ENCODE results near the gene TACR1. TPM values are rescaled to one million over a fixed set of nuclear protein-coding genes. Genes with fewer than 3 reads are reported as not detected.

The TACR1 gene
- total and polyA plus RNA-seq, 2 of the 13 experiments (the other 11 are each of a cell fraction or from before 2014, with no cell fraction given), result not detected

DNA sequence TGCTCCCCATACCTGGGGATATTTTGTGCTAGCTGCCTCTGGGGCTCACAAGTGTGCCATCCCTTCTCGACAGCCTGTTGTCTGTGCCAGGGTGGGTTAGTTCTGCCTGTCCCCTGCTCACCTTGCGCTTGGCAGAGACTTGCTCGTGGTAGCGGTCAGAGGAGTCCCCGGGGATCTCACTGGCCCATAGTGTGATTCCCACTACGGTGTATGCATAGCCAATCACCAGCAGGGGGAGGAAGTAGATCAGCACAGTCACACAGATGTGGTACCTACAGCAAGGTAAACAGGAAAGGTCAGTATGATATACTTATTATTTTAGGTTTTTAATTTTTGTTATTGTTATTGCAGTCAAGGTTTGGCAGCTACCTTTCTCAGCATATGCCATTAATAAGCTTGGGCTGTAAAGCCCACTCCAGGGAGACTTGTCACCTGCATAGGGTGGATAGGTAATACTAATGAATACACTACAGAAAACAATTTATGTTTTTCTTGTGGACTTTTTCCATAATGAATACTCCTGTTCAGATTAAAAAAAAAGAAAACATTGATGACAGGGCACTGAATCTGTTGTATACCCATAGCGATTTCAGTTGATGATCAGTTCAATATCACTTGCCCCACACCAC lies 145.7 kb downstream of the TACR1 start:
- Histone ChIP-seq H3K4me3 (replicated peaks in 1 of 3; ENCODE audit: insufficient read depth in 1 of 3, low read depth in 2 of 3, low read length in 3 of 3) (no peak overlapping the region), H2AFZ (ENCODE audit: low read length) (no peak overlapping the region), H3K4me2 (ENCODE audit: low read depth, low read length) (no peak overlapping the region), H3K27ac (ENCODE audit: extremely low read length, insufficient read depth, low read length) (no peak overlapping the region), H3K79me2 (ENCODE audit: insufficient read depth, low read length) (no peaks in the 10 kb centered on the region), H3K9ac (ENCODE audit: insufficient read depth, low read depth, low read length) (no peak overlapping the region), H3K4me1 (ENCODE audit: insufficient read depth, low read length) (no peaks in the 10 kb centered on the region), H3K27me3 (ENCODE audit: control insufficient read depth in 1 of 2, insufficient read depth in 2 of 2, low read length in 2 of 2) (no peaks in the 10 kb centered on the region), H3K36me3 (replicated peaks in 1 of 2; ENCODE audit: control insufficient read depth in 1 of 2, insufficient read depth in 2 of 2, low read length in 2 of 2) (no peaks in the 10 kb centered on the region; a peak in 1 of 5 replicates), H3K9me3 (ENCODE audit: low read length) (no peaks in the 10 kb centered on the region), H4K20me1 (ENCODE audit: insufficient read depth, low read length) (no peaks in the 10 kb centered on the region)
- WGBS (ENCODE audit: low lambda C conversion rate), result 44% methylated on average over 7 of the region's 7 CpGs
- CTCF ChIA-PET (ENCODE audit: low intra/inter-chr PET ratio, low total read pairs), result interaction anchor here (1.9 kb wide), 1 partner anchor 350 kb away, joined by 12 read pairs; no protein-coding TSS in a partner anchor
- ATAC-seq (peak; percentile 100), FAIRE-seq (peak; percentile 84), DNase-seq (ENCODE audit: low spot score) (peak; percentile 65)
- POLR2A ChIA-PET, result no interaction called here
- no TSS peak for BruUV-seq (replicated peaks)
- intact Hi-C loops (cut with micrococcal nuclease; ENCODE audit: unreplicated experiment) (loop anchor here (1.0 kb wide), 2 partner anchors 237 to 351 kb away; no protein-coding TSS in a partner anchor), in situ Hi-C loops (cut with HindIII; ENCODE audit: extremely low pct_ligation_motif_present, low pct_unique_long_range_greater_than_20kb) (loop anchor here (10.0 to 25.0 kb wide), 2 partner anchors 181 to 559 kb away; no protein-coding TSS in a partner anchor)
- TF ChIP-seq, protein P1, sequence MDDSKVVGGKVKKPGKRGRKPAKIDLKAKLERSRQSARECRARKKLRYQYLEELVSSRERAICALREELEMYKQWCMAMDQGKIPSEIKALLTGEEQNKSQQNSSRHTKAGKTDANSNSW (CRISPR knock-in tag; IDR thresholded peaks at IDR 0.05; ENCODE audit: borderline replicate concordance), result no peak
- TF ChIP-seq, protein P2, sequence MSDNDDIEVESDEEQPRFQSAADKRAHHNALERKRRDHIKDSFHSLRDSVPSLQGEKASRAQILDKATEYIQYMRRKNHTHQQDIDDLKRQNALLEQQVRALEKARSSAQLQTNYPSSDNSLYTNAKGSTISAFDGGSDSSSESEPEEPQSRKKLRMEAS (IDR thresholded peaks at IDR 0.05), result no peak
- 0 out of 2 replicates have a peak, but pooled peaks have one; percentile 52 for TF ChIP-seq HNF1B (CRISPR knock-in tag; IDR thresholded peaks at IDR 0.05)
- TF ChIP-seq ARID2 (CRISPR knock-in tag; IDR thresholded peaks at IDR 0.05; ENCODE audit: borderline replicate concordance), result no peak
- TF ChIP-seq ZNF7 (CRISPR knock-in tag; IDR thresholded peaks at IDR 0.05), result no peak
- no peak for TF ChIP-seq REXO4 (CRISPR knock-in tag; IDR thresholded peaks at IDR 0.05; ENCODE audit: borderline replicate concordance)
- no peak for TF ChIP-seq ZBTB7A (CRISPR knock-in tag; IDR thresholded peaks at IDR 0.05)
- TF ChIP-seq JUND (CRISPR knock-in tag; IDR thresholded peaks at IDR 0.05), result no peak
- no peak for TF ChIP-seq ZFP36L2 (CRISPR knock-in tag; IDR thresholded peaks at IDR 0.05)
- TF ChIP-seq ZNF510 (CRISPR knock-in tag; IDR thresholded peaks at IDR 0.05; ENCODE audit: low read depth), result no peak
- no peak for TF ChIP-seq MXI1 (IDR thresholded peaks at IDR 0.05; ENCODE audit: borderline replicate concordance, low read depth, low read length)
- TF ChIP-seq TOE1 (CRISPR knock-in tag; IDR thresholded peaks at IDR 0.05), result no peak
- TF ChIP-seq GTF2F1 (IDR thresholded peaks at IDR 0.05; ENCODE audit: low read length), result no peak
- TF ChIP-seq ZSCAN30 (CRISPR knock-in tag; IDR thresholded peaks at IDR 0.05), result no peak
- TF ChIP-seq NR3C1 (CRISPR knock-in tag; IDR thresholded peaks at IDR 0.05), result no peak
- TF ChIP-seq MED8 (CRISPR knock-in tag; IDR thresholded peaks at IDR 0.05; ENCODE audit: insufficient replicate concordance), result no peak
- no peak for TF ChIP-seq ZUFSP (CRISPR knock-in tag; IDR thresholded peaks at IDR 0.05; ENCODE audit: borderline replicate concordance)
- TF ChIP-seq, protein P3, sequence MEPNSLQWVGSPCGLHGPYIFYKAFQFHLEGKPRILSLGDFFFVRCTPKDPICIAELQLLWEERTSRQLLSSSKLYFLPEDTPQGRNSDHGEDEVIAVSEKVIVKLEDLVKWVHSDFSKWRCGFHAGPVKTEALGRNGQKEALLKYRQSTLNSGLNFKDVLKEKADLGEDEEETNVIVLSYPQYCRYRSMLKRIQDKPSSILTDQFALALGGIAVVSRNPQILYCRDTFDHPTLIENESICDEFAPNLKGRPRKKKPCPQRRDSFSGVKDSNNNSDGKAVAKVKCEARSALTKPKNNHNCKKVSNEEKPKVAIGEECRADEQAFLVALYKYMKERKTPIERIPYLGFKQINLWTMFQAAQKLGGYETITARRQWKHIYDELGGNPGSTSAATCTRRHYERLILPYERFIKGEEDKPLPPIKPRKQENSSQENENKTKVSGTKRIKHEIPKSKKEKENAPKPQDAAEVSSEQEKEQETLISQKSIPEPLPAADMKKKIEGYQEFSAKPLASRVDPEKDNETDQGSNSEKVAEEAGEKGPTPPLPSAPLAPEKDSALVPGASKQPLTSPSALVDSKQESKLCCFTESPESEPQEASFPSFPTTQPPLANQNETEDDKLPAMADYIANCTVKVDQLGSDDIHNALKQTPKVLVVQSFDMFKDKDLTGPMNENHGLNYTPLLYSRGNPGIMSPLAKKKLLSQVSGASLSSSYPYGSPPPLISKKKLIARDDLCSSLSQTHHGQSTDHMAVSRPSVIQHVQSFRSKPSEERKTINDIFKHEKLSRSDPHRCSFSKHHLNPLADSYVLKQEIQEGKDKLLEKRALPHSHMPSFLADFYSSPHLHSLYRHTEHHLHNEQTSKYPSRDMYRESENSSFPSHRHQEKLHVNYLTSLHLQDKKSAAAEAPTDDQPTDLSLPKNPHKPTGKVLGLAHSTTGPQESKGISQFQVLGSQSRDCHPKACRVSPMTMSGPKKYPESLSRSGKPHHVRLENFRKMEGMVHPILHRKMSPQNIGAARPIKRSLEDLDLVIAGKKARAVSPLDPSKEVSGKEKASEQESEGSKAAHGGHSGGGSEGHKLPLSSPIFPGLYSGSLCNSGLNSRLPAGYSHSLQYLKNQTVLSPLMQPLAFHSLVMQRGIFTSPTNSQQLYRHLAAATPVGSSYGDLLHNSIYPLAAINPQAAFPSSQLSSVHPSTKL (CRISPR knock-in tag; IDR thresholded peaks at IDR 0.05), result no peak
